Right lobe of liver (tissue), 4 donors: ENCODE measurements around the gene BBS4.

Experiments used
- POLR2A ChIP-seq: fragments of 450-650 bp; IDR thresholded peaks from one replicate; pipeline ENCODE4 v1.6.1; 2017; ENCODE audit warnings: antibody characterized with exemption, mild to moderate bottlenecking
- TF ChIP-seq, protein P1 (sequence below), 4 donors: fragments of 200-600 bp in 3 of 4; fragments of 450-650 bp in 1 of 4; IDR thresholded peaks; one replicate each; pipeline versions ENCODE4 v1.5.1 to v1.8.0; 2016 to 2022; ENCODE audit warnings: antibody characterized with exemption in 4 of 4, mild to moderate bottlenecking in 2 of 4
- donor health status: DM: no; HTN: no; CAD: no.
- donor health status: DM: no; HTN: no; CAD: no.
- donor health status: DM: no; HTN: yes; CAD: no.

DNA sequence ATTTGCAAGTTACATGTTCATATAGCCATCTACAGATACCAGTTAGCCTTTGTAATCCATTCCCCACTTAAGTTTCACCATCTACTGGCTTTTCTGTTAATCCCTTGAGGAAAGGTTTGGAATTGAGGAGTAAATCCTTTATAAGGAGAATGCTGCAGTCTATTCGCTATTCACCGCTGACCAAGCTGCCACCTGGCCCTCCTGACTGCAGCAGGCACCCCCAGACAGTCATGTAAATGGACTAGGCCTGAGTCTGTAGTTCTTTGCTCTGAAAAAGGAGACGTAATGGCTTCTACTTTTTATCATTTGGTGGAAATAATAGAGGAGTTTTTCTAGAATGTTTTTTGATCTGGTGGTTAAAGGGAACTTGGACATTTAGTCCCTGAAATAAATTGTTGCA is 3.2 kb upstream of the BBS4 start:
- TF ChIP-seq, protein P1, sequence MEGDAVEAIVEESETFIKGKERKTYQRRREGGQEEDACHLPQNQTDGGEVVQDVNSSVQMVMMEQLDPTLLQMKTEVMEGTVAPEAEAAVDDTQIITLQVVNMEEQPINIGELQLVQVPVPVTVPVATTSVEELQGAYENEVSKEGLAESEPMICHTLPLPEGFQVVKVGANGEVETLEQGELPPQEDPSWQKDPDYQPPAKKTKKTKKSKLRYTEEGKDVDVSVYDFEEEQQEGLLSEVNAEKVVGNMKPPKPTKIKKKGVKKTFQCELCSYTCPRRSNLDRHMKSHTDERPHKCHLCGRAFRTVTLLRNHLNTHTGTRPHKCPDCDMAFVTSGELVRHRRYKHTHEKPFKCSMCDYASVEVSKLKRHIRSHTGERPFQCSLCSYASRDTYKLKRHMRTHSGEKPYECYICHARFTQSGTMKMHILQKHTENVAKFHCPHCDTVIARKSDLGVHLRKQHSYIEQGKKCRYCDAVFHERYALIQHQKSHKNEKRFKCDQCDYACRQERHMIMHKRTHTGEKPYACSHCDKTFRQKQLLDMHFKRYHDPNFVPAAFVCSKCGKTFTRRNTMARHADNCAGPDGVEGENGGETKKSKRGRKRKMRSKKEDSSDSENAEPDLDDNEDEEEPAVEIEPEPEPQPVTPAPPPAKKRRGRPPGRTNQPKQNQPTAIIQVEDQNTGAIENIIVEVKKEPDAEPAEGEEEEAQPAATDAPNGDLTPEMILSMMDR (IDR thresholded peaks at IDR 0.05), result no peak
- TF ChIP-seq POLR2A, result no peak
